Activated naive CD8-positive, alpha-beta T cell treated with anti-CD3 and anti-CD28 coated beads, Interleukin-2, amount 50 U/mL, for 16 hours (primary cell): ENCODE measurements around the gene OR10AD1.

ENCODE experiments used
- DNase-seq: peaks from one replicate; pipeline ENCODE4 v3.0.0-alpha.2; 2020; ENCODE audit warnings: low read depth, low spot score

The OR10AD1 gene

DNA sequence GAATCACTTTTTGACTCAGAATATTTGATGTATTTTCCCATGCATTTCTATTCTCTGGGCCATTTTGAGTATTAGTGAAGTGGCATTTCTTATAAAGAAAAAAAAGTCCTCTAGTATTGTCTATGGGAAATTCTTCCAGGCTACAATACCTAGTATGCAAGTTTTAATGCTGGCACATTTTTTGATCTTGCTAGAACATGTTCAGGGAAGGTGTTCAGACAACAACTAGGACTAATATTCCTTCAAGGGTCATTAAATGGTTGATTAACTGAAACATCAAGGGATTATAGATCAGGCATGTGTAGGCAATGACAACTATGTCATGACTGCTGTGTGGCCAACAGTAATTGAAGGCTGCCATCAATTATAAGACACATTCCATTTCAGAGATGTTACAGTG lies 12.0 kb downstream of the OR10AD1 start:
- no peak for DNase-seq

DNA sequence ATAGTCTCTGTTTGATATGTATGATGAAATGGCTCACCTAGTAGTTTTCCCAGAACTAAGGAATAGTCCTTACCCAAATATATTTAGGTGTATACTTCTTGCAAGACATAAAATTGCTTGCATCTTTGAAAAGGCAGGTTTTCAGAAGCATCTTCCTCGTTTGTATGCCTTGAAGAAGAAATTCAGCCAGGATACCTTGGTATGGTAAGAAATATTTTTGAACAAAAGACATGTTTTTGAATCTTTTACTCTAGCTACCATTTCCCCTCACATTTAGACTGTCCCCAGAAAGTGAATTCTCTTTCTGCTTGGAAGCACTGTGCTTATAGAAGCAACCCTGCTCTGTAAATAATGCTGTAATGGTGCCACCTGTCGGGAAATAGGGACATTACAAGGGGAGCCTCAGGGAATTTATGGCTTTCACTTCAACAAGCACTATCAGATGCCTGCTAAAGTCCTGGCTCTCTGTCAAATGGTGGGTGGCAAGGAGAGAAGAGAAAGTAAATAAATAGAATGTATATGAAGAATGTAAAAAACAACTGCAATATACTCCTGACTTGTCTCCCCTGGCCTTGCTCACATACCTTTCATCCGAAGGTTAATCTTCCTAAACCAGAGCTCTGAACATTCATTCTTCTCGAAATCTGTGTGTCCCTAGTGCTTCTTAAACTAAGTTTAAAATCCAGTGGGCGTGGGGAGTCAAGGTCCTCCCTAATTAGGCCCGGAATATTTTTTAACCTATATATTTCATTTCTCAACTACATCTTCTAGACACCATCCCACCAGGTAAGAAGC lies 13.6 kb downstream of the OR10AD1 start:
- peak; percentile 53 for DNase-seq

DNA sequence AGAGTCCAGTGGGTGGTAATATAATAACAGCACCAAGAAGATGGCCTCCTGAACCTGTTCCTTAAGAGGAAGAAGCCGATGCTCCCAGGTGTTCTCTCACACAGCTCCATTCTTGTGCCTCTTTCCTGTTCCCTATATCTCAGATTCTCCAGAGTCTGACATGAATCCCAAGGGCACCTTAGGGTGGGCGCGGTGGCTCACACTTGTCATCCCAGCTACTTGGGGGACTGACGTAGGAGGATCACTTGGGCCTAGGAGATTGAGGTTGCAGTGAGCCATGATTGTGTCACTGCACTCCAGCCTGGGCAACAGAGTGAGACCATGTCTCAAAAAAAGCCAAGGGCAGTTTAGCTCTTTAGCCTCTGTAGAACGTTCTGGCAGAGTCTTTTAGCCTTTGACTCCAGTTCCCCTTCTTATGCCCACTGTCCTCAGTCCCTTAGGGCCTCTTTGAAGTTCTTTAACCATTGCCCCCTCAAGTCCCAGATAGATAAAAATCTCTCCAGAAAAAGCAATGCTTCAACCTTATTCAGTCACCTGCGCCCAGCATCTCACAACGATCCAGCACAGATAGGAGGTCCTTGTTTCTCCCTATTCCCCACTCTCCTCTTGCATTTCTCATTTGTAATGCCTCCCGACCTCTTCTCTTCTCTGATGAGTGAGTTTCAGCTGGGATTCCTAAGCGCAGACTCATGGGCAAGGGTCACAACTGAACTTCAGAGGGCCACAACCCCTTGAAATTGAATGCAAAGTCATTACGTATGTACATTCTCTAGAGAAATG lies 15.0 kb downstream of the OR10AD1 start:
- no peak for DNase-seq

DNA sequence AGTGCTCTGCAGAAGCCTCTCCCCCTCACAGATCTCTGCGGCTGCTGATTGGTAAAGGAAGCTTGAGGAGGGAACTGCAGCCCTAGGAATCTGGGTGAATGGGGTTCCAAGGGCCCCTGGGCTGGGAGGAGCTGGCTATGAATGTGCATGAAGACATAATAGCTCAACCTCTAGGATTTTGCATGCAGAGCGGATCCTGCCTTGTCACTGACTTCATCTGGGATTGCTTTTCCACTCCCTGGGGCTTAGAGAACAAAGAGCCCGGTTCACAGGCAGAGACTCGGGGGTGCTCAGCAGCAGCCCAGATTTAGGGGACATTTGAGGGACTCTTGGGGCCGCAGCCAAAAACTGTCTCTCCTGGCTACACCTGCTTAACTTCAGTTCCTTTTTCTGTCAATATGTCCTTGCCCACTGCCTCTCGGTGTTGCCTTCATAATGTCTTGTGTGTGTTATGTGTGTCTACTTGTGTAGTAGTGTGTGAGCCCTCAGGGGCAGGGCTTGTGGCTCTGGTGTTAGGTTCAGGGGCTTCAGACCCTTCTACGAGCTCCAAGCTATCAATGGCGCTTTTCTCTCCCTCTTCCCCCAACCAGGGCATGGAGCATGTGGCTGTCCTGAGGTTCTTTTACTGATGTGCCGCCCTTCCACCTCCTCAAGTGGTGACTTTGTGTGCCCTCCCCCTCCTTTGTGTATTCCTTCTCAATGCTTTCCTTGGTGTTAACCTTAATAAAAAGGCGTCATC lies 17.7 kb downstream of the OR10AD1 start:
- no peak for DNase-seq

DNA sequence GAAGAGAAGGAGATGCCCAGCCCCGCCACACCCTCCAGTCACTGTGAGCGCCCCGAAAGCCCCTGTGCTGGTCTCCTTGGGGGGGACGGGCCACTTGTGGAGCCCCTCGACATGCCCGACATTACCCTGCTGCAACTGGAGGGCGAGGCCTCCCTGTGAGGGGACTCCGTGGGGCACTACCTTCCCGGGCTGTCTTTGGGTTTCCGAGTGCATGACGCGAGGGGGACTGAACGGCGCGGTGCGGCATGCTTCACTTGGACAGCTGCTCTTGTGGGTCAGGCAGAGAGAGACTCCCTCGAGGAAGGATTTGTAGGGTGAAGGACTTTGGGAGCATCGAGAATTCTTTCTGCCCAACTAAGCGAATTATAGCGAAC lies 18.6 kb downstream of the OR10AD1 start:
- DNase-seq = no peak

DNA sequence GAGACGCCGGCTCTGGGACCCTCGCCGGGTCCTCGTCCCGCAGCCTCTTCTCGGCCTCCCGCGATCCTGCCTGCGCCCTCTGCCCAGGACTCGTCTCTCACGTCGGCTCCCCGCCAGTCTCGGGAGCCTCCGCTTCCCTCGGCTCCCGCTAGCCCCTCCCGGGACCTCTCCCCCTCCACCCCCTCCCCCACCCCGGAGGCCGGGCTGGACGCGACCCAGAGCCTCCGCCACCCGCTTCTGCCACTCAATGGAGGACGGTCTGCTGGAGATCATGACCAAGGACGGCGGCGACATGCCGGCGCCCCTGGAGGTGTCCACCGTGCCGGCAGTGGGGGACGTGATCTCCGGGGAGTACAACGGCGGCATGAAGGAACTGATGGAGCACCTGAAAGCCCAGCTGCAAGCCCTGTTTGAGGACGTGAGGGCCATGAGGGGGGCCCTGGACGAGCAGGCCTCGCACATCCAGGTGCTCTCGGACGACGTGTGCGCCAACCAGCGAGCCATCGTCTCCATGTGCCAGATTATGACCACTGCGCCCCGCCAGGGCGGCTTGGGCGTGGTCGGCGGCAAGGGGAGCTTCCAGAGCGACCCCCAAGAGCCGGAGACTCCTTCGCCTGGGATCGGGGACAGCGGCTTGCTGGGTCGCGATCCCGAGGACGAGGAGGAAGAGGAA lies 19.1 kb downstream of the OR10AD1 start:
- no peak for DNase-seq

DNA sequence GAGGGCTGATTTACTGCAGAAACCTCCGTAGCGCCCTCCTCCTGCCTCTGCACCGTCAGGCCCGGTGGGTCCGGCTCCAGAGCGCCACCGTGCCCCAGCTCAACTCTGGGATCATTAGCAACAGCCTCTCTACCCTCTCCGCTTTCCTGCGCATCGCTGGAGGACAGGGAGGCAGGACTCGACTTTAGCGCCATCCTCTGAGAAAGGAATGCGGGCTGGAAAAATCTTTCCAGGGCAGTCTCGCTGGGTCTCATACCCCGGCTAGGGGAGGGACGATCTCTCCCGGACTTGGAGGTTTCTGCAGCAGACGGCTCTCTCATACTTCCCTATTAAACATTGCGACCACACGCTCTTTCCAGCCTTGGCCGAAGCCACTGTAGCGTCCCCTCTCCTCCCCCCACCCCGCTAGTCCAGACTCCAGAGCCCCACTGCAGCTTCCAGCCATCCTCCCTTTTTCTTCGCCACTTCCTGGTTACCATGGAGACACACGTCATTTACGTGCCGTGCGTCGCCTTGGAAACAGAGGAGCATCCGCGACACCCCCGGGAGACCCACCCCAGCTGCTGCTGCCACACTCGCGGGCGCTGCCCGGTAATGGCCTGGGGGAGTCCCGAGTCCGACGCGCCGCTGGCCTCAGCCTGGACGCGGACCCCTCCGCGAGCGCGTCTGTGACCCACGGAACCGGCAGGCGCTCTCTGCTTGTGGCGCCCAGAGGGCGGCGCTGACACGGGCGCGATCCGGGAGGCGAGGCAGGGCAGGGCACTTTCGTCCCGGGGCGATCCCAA lies 19.8 kb downstream of the OR10AD1 start, which contains the start of gene CCDC184:
CCDC184 (plus strand) TSS at position 554 of the 785 bp plus-strand sequence. CDS start 479 bp downstream, outside the sequence.
- DNase-seq = no peak

DNA sequence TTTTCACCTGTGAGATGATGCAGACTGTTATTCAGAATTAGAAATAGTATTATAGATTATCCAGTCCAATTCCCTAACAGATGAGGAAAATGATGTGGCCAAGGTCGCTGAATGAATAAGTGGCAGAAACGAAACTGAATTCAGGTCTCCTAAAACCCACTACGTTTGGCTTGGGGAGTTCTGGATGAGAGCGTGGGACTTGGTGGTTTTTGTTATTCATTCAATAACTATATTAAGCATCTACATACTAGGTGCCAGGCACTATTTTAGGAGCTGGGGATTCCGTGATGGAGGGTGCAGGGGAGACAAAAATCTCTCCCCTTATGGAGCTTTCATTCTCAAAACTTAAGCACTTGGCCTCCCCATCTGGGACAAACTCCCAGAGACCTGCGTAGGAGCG lies 20.5 kb downstream of the OR10AD1 start:
- DNase-seq = no peak

DNA sequence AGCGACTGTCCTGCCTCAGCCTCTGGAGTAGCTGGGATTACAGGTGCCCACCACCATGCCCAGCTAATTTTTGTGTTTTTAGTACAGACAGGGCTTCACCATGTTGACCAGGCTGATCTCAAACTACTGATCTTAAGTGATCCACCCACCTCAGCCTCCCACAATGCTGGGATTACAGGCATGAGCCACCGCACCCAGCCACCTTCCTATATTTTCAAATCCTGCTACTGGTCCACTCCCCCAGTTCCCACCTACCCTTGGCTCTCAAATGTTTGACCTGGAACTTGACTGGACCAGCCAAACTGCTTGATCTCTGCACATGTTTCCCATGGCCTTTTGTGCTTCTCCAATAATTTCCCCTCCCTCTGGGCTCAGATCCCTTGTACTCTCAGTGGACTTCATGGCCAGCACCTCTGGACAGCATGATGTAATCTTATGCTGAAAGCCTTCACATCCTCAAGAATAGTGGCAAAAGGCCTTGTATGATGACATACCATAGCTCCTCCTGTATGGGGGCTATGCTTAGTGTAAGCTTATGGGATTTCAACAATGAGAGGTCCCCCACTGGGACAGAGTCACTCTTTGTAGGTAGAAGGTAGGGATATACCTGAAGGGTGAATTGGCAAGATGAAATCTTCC lies 22.1 kb downstream of the OR10AD1 start:
- no peak for DNase-seq

DNA sequence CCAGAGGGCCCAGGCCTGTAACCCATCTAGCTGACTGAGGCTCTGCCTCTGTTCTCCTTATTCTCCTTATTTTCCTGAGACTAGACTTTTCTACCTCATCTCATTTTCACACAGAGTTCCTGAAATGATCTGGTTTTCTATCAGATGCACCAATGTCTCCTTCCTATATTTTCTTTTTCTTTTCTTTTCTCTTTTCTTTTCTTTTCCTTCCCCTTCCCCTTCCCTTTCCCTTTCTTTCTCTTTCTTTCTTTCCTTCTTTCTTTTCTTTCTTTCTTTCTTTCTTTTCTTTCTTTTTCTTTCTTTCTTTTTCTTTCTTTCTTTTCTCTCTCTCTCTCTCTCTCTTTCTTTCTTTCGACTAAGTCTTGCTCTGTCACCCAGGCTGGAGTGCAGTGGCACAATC lies 22.7 kb downstream of the OR10AD1 start:
- DNase-seq = no peak

DNA sequence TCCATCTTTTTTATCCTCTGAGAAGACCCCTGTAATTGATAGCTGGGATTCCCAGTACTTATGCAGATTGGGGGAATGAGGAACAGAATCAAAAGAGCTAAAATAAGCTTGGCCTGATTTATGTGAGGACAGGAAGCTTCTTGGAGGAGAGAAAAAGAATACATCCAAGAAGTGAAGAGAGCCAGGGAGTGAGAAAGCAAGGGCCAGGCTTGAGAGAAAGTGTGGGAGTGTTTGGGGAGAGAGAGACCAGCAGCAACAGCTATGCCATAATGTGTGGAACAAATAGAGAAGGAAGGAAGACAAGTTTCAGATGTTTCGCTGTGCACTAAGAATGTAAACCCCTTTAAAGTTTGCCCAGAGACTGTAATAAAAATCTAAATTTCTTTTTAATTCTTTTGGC lies 23.6 kb downstream of the OR10AD1 start:
- no peak for DNase-seq

DNA sequence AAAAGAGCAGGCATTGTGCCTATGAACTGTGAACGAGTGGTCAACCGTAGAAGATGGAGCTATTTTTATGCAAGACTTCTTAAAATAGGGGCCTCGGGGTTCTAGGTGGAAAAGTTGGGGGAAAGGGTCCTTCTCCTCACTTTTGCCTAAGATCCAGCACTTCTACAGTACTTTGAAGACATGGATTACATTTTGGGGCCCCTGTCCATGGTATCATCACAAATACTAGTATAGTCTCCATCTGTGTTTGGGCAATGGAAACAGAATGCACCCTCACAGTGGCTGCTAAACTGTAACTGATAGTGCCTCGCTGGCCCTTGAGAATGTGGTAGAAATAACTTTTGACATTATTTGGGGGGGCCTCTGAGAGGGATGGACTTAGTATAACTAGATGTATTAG lies 25.1 kb downstream of the OR10AD1 start:
- no peak for DNase-seq

DNA sequence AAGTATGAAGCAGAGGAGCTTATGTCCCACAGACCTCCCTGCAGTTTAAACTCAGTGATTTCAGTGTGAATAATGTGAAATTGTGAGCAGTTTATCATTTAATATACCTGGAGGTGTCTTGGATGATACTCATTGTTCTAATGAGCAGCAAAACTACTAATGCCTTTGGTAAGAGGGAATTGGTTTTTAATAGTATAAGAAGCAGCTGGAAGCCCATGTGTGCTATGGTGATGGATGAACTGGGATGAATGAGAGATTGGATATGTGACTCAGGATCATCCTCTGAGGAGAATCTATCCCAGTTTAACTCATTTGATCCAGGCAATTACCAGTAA lies 26.7 kb downstream of the OR10AD1 start:
- DNase-seq = no peak

DNA sequence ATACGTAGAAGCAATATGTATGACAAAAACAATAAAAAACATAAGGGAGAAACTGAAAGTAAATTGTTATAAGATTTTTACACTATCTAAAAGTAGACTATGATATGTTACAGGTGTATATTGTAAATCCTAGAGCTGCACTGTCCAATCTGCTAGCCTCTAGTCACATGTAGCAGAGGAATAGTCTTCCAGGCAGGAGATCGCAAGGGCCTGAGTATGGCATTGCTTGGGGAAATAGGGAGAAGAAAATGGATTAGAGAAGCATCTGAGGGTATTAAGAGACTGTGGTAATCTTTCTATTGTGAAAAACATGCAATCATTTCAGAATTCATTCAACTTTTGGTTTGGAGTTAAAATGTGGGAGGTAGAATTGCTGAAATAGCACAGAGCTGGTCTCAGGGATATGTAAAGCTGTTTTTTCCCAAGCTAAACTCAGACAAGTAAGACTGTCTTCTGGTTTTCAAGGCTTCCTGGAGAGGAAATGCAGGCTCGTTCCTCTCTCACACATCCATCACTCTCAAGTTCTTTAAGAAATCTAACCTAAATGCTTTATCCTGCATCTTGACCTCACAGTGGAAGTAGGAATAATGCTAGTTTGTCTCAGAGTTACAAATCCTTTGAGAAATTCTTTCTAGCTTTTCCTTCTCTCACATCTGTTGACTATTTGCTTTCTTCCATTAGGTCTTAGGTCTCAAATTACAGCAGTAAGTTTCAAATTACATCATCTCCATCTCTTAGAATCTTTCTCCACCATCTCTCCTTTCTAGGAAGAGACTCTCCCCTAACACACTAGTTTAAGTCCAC lies 27.3 kb downstream of the OR10AD1 start:
- no peak for DNase-seq

DNA sequence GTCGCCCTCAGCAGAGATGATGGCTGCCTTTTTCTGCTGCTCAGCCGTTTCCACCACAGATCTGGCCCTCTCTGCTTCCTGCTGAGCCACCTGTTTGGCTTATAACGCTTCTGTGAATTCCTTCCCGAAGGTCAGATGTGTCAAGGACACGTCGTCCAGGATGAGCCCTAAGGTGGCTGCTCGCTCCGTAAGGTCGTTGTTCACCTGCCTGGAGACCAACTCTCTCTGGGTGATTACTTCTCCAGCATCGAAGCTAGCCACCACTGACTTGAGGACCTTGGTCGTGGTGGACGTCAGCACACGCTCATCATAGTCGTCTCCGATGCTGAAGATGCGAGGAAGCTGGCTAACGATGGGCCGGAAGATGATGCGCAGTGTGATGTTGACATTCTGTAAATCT lies 34.1 kb downstream of the OR10AD1 start:
- DNase-seq = no peak

DNA sequence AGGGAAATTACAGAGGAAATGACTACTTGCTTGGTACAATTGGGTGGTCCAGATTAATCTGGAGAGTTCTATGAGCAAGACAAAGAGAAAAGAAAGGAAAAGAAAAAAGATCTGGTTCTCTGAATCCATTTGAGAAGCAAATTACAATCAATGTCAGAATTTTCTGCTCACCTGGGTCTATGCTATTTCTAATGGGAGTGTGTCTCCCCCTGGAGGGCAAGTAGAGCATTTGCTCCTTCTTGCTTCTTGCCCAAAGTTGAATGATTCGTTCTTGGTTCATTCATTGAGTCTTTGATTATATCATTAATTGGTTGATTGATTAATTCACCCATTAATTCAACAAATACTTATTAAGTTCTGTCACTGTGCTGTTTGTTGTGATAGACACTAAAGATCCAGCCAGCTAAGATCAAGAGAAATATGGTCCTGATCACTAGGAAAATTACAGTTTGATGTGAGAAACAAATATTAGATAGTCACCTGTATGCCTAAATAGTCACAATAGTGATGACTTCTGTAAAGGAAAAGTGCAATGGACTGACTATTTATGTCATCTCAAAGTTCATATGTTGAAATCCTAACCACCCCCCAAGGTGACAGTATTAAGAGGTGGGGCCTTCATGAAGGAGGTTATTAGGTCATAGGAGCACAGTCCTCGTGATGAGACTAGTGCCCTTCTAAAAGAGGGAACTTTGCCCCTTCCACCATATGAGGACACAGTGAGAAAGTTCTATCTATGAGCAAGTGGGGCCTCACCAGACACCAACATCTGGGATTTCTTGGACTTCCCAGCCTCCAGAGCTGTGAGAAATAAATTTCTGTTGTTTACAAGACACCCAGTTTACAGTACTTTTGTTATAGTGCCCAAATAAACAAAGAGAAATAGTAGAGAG lies 37.8 kb downstream of the OR10AD1 start:
- DNase-seq = peak; percentile 21

DNA sequence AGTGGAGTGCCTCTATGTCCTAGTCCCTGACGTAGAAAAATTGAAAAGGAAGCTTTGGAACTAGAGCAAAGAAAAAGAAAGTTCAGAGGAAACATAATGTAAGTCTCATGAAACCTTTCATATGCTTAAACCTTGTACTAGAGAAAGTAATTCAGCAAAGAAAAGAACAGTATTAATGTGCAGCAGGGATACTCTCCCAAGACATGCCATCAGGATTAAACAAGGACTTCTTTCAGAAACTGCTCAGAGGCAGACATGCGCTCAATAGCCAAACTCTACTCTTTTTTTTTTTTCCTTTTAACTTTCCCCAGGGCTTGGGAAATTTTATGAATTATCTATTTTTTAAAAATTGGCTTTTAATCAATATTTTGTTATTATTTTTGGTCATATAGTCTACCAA lies 38.6 kb downstream of the OR10AD1 start:
- DNase-seq = no peak

DNA sequence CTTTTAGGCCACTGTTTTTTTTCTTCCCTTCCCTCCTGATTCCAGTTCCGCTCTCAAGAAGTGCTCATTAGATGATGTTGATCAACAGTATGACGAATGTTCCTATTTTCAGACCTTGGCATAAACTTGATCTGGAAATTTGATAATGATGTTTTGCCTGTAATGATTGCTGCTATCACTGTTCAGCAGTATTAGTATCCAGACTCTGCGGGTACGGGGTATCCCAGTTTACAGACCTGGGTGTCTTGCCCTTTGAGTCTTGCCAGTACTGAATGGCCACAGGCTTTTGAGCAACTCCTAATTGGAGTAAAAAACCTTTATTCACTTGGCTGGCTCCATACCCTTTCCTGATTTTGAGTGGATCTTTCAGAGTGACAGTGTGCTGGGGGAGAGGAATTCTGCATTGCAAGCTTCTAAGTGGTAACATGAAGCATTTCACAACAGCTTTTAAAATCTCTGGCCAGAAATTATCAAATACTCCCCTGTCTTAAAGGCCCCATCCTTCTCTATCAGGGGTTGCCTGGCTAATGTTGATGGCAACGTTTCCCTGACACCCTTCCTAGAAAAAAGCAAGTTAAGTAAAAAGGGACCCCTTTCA lies 39.8 kb downstream of the OR10AD1 start:
- no peak for DNase-seq
